Activated T-cell treated with anti-CD3 and anti-CD28 coated beads, Interleukin-2, amount 50 U/mL, for 48 hours (primary cell): Measurements from ENCODE around the gene CC2D1A.

Experiments
- DNase-seq, 2 experiments: peaks; one replicate each; pipeline ENCODE4 v3.0.0-alpha.2; 2020

Gene CC2D1A

GRCh38 chr19:13880059-13881043 is 25.6 kb upstream of the CC2D1A start:
- peak; percentile 99 to 100 for DNase-seq

- DNase-seq: peak; percentile 43 to 56
These were observed 24.7 kb upstream of the CC2D1A start for GRCh38 chr19:13881251-13881691.

GRCh38 chr19:13881692-13882418 is 24.1 kb upstream of the CC2D1A start:
- DNase-seq: peak; percentile 66 to 69

DNA sequence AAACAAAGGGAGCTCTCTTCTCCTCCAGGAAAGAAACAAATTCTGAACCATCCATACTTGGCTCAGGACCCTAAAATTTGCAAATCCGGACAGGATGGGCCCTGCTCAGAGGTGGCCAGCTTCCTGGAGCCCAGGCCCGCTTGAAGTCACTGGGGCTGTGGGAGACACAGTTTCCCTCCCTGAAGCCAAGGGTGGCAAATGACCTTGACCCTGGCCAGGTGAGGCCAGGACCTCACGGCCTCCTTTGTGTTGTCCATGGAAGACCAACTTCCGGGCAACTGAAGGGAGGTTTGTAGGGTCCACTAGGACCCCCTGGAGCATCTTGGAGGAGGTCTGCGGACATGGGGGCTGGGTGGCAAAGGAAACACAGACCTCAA is 23.6 kb upstream of the CC2D1A start:
- peak in 1 of 2 experiments; percentile 32 for DNase-seq

GRCh38 chr19:13882836-13883235 is 23.2 kb upstream of the CC2D1A start:
- peak in 1 of 2 experiments; percentile 28 for DNase-seq

DNA sequence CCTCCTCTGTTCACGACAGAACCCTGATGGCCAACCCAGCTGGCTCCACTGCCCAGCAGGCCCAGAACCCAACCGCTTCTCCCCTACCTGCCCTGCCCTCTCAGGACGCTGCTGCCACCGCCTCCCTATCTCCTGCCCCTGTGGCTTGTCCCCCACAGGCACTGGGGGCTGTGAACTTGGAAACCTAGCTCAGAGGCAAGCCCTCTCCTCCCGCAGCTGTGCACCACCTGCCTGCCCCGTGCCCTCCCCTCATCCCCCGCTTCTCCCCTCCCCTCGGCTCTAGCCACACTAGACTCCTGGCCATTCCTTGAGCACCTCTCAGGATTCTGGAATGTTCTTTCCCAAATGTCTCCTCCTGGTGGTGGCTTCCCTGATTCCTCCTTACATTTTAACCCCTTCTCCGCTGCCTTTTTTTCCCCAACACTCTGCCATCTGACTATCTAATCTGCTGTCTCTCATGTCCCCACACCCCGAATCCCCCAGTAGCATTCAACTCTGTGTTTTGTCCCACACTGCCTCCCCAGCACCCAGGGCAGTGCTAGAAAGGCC is 22.4 kb upstream of the CC2D1A start:
- DNase-seq: no peak

DNA sequence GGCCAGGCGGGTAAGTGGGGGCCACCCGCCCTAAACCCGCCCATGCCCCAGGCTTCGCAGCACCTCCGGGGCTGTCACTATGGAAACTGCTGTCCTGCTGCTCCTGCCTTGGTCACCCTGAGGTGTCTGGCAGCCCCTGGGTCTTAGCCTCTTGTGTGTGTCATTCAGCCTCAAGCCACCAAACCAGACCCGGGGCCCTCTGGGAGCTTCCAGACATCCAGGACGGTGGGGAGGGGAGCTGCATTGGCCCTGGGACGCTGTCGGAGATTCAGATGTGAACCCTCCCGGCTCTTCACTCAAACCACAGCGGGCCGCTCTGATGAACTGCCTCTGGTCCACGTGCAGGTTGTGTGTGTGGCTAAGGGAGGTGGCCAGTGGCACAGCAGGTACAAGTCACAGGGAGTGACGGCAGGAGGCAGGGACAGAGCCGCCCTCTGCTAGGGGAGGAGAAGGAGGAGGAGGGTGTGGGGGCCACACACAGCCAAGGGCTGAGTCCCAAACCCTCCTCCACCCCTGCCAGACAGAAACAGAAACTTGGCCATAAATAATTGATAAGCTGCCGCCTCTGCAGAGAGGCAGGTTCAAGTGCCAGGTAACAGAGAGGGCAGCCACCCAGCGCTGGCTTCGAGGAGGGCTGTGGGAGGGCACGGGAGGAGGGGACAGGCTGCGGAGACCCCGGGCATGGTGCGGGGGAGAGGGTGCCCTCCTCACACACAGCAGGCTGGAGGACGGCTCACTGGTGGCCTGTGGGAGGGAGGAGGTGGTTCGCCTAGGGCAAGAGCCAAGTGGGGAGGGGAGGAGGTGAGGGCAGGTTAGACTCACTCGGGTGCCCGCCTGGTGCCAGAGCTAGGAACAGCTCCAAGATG is 21.0 kb upstream of the CC2D1A start:
- DNase-seq: no peak

GRCh38 chr19:13885826-13886365 is 20.1 kb upstream of the CC2D1A start:
- DNase-seq: no peak

DNA sequence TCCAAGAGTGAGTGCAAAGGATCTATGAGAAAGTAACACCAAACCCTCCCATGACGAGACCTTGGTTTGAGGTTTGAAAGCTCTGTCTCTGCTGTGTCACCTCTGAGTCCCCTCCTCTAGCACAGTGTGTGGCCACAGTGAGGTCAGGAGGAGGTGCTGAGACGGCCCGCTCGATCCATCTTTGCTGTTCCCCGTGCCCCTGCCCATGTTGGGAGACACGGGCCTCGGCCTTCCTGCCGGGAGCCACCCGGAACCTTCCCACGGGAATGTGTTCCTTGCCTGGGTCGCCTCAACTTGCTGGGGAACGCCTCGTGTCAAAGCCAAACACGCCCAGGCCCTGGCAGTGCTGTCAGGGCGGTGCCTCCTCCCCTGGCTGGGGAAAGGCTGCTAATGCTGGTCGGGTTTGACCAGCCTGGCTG is 19.0 kb upstream of the CC2D1A start:
- DNase-seq: peak; percentile 42 to 46

DNA sequence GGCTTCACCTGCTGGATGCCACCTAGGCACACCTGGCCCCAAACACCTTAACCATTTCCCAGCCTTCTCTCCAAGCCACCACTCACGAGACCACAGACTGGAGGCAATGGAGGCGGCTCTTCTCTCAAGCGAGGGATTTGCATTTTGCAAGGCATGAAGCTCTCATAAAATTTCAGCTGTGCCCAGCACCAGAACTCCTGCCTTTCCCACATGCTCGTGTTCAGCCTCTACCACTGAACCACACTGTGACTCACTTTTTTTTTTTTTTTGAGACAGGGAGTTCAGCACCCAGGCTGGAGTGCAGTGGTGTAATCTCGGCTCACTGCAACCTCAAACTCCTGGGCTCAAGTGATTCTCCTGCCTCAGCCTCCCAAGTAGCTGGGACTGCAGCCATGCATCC is 18.5 kb upstream of the CC2D1A start:
- DNase-seq: no peak

GRCh38 chr19:13888281-13888680 is 17.7 kb upstream of the CC2D1A start:
- no peak for DNase-seq

GRCh38 chr19:13890136-13890535 is 15.9 kb upstream of the CC2D1A start:
- DNase-seq: no peak

DNA sequence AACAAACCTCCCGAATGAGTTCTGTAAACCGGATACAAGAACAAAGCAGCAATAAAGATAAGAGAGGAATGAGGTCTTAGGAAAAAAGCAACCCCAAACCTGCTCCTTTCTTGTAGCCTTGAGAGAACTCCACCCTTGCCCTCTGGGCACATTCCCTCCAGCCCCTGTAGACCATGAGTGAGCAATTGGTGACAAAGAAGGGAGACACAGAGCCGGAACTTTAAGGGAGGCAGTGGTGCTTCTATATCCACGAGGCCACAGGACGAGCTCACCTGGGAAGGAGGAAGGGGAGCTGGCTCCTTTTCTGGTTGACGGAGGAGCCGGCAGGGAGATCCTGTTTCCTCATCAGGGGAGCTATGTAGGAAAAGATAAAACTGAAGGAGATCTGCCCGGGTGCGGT is 13.1 kb upstream of the CC2D1A start:
- no peak for DNase-seq

DNA sequence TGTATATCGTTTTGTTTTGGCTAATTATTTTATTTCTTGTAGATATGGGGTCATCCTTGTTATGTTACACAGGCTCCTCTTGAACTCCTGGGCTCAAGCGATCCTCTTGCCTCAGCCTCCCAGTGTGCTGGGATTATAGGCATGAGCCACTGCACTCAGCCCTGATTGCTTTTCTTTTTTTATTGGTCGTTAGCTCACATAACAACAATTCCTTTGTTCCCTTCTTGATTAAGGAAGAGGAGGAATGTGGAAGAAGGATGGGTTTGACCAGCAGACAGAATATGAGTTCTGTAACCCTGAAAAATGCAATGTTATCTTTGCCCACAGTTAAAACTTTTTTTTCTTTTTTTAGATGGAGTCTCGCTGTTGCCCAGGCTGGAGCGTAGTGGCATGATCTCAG is 11.4 kb upstream of the CC2D1A start:
- DNase-seq: no peak

DNA sequence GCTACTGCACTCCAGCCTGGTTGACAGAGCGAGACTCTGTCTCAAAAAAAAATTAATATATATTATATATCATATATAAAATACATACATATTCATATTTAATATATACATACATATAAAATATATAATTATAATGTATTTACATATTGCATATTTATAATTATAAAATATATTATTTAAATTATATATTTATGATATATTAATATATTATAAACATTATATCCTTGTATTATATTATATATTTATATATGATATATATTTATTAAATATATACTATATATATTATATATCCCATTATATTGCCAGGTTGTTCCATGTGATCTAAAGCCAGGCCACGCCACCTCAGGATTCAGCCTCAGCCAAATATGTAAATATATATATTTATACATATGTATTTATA is 9.8 kb upstream of the CC2D1A start:
- no peak for DNase-seq

GRCh38 chr19:13899393-13899792 is 6.6 kb upstream of the CC2D1A start:
- DNase-seq: no peak

DNA sequence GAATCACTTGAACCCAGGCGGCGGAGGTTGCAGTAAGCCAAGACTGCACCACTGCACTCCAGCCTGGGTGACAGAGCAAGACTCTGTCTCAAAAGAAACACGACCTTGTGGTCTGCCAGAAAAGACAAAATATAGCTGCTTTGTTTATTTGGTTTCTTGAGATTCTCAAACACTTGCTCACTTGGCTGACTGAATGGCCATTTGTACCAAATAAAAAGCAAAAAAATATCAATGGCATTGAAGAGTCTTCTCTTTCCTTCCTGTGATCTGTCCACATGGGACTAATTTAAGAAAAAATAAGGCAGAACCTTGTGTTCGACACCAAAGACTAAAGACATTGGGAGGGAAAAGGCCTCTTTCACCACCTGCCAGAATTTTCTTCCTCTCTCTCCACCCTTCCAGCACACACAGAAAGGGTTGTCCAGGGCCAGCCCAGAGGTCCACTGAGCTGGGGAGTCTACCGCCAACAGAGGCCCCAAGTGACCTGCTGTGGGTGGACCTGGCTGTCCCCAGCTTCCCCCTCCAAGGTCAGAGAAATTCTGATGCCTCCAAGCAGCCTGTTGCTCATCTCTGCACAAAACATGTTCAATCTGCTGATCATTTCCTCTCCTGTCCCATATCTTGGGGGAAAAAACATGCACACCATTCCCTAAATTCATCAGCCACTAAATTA is 6.0 kb upstream of the CC2D1A start:
- no peak for DNase-seq

DNA sequence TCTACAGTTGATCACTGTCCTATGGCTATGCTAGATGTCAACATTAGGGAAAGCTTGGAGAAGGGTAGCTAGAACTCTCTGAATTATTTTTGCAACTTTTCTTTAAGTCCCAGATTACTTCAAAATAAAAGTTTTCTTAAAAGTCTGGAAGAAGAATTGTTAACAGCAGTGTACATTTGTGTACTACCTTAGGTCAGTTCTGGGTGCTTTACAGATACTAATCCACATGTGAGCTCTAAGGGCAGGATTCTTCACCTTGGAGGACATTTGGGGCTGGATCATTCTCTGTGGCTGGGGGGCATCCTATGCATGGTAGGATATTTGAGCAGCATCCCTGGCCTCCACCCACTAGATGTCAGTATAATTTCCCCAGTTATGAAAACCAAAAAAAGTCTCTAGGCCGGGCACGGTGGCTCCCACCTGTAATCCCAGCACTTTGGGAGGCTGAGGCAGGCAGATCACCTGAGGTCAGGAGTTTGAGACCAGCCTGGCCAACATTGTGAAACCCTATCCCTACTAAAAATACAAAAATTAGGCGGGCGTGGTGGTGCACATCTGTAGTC is 2.9 kb upstream of the CC2D1A start:
- DNase-seq: peak; percentile 34 to 44

GRCh38 chr19:13906521-13906904 is 512 bp downstream of the CC2D1A start:
- DNase-seq: no peak

- no peak for DNase-seq
These were observed 909 bp downstream of the CC2D1A start for GRCh38 chr19:13906910-13907309.

- DNase-seq: no peak
These were observed 2.7 kb downstream of the CC2D1A start for GRCh38 chr19:13908674-13909073.
